ENCODE results near the gene PCBP1. TPM values are rescaled to one million over a fixed set of nuclear protein-coding genes. Genes with fewer than 3 reads are reported as not detected.
A peak's percentile ranks its signal among the peaks of the same experiment; 100 is the strongest.

The PCBP1 gene
- total and polyA plus RNA-seq, 9 of the 15 experiments (the other 6 are each of a cell fraction or from before 2014, with no cell fraction given) = 19.2 to 407 (median 78.1) TPM

- TF ChIP-seq, protein P1, sequence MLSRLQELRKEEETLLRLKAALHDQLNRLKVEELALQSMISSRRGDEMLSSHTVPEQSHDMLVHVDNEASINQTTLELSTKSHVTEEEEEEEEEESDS (CRISPR knock-in tag; IDR thresholded peaks at IDR 0.05) = no peak
- TF ChIP-seq RAD21 (CRISPR knock-in tag; conservative IDR thresholded peaks at IDR 0.05 in 1 of 2, IDR thresholded peaks at IDR 0.05 in 1 of 2) = peak in 1 of 2 experiments; percentile 9; a peak in 2 of 4 replicates
- TF ChIP-seq THRAP3 (IDR thresholded peaks at IDR 0.05; ENCODE audit: borderline replicate concordance) = no peak
- no peak for TF ChIP-seq ZNF174 (CRISPR knock-in tag; IDR thresholded peaks at IDR 0.05)
- no peak for TF ChIP-seq XRCC4 (IDR thresholded peaks at IDR 0.05; ENCODE audit: extremely low read depth, insufficient read depth, insufficient read length)
- TF ChIP-seq E2F1 (CRISPR knock-in tag; IDR thresholded peaks at IDR 0.05) = no peak
- no peak for TF ChIP-seq NR4A1 (CRISPR knock-in tag; IDR thresholded peaks at IDR 0.05)
- TF ChIP-seq NR4A1 (tag; IDR thresholded peaks at IDR 0.05) = no peak
- peak; percentile 60 for TF ChIP-seq FIP1L1 (IDR thresholded peaks at IDR 0.05; ENCODE audit: low read depth, low read length, poor library complexity, severe bottlenecking)
- no peak for TF ChIP-seq ZNF253 (CRISPR knock-in tag; conservative IDR thresholded peaks at IDR 0.05)
- no peak for TF ChIP-seq KDM5B (IDR thresholded peaks at IDR 0.05; ENCODE audit: insufficient replicate concordance, low read depth, low read length)
- no peak for TF ChIP-seq DLX4 (CRISPR knock-in tag; IDR thresholded peaks at IDR 0.05)
- no peak for TF ChIP-seq ZNF143 (CRISPR knock-in tag; IDR thresholded peaks at IDR 0.05)
- TF ChIP-seq CREB1 (IDR thresholded peaks at IDR 0.05) = peak; percentile 89
- peak; percentile 36; the same call in 1 of the 2 replicates for TF ChIP-seq CREB1 (CRISPR knock-in tag; IDR thresholded peaks at IDR 0.05)
- TF ChIP-seq SREBF1 (IDR thresholded peaks at IDR 0.05; ENCODE audit: borderline replicate concordance, low read depth, low read length) = no peak
- TF ChIP-seq MAFG (tag; conservative IDR thresholded peaks at IDR 0.05) = no peak
- no peak for TF ChIP-seq ZNF121 (CRISPR knock-in tag; conservative IDR thresholded peaks at IDR 0.05)
- peak in 1 of 2 experiments; percentile 58; a peak in 1 of 4 replicates for TF ChIP-seq KDM1A (IDR thresholded peaks at IDR 0.05)
- no peak for TF ChIP-seq ZNF347 (CRISPR knock-in tag; IDR thresholded peaks at IDR 0.05; ENCODE audit: low read depth)
- no peak for TF ChIP-seq ZNF764 (CRISPR knock-in tag; IDR thresholded peaks at IDR 0.05; ENCODE audit: low read depth)
- TF ChIP-seq MYC (IDR thresholded peaks at IDR 0.05; ENCODE audit: low read depth, low read length) = peak; percentile 96
- peak; percentile 42; the same call in 1 of the 2 replicates for TF ChIP-seq MYC (CRISPR knock-in tag; IDR thresholded peaks at IDR 0.05; ENCODE audit: borderline replicate concordance, low read depth)
- TF ChIP-seq MXI1 (IDR thresholded peaks at IDR 0.05; ENCODE audit: low read depth, low read length) = no peak
- TF ChIP-seq, protein P2, sequence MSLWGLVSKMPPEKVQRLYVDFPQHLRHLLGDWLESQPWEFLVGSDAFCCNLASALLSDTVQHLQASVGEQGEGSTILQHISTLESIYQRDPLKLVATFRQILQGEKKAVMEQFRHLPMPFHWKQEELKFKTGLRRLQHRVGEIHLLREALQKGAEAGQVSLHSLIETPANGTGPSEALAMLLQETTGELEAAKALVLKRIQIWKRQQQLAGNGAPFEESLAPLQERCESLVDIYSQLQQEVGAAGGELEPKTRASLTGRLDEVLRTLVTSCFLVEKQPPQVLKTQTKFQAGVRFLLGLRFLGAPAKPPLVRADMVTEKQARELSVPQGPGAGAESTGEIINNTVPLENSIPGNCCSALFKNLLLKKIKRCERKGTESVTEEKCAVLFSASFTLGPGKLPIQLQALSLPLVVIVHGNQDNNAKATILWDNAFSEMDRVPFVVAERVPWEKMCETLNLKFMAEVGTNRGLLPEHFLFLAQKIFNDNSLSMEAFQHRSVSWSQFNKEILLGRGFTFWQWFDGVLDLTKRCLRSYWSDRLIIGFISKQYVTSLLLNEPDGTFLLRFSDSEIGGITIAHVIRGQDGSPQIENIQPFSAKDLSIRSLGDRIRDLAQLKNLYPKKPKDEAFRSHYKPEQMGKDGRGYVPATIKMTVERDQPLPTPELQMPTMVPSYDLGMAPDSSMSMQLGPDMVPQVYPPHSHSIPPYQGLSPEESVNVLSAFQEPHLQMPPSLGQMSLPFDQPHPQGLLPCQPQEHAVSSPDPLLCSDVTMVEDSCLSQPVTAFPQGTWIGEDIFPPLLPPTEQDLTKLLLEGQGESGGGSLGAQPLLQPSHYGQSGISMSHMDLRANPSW (CRISPR knock-in tag; IDR thresholded peaks at IDR 0.05) = no peak
Observed at GRCh38 chr2:70086838-70087701, at the start of gene PCBP1 (continued).

Data from K562 (cell line).